ENCODE data around the gene TMEM179.
A peak's percentile ranks its signal among the peaks of the same experiment; 100 is the strongest.

Gene TMEM179

DNA sequence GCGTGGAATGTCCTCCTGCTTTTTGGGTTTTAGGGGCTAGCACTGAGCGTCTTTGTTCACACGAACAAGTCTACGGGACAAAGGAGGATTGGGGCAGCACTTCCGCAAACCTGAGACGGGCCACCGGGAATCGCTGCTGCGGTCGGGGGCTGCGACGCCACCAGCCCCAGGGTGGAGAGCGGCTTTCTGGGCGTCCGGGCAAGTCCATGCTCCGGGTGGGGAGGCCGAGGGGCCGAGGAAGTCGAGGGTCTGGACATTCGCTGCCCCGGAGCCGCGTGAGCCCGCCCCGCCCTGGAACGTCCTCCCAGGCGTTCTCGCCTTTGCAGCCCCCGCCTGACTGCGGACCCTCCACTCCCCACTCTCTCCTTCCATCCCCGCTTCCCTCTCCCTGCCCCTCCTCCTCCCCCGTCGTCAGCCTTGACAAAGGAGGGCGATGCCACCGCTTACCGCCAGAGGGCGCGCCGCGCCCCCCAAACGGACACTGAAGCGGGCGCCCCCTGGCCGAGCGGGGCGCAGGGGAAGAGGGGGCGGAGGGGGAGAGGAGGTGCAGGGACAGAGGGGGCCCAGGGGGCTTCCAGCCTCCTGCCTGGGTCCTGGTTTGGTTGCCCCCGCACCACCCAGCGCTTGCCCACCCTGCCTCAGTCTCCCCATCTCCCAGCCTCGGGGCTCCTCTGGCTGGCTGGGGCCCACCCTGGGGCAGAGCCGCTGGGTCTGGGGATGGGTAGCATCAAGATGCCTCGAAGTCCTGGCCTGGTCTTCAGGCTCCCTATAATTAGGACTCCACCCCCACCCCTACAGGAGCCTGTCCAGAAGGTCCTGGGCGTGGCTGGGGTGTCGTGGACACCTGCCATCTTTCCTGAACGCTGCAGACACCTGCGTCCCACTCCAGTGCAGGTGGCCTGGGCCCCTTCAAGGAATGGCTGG lies 45.7 kb upstream of the TMEM179 start:
- ATAC-seq, result peak; percentile 96
- no peak for TF ChIP-seq TOX (CRISPR knock-in tag; IDR thresholded peaks at IDR 0.05; ENCODE audit: borderline replicate concordance)
- no peak for TF ChIP-seq SNAI2 (CRISPR knock-in tag; IDR thresholded peaks at IDR 0.05)
- no peak for TF ChIP-seq ZNF70 (CRISPR knock-in tag; IDR thresholded peaks at IDR 0.05)
- TF ChIP-seq PPARA (CRISPR knock-in tag; IDR thresholded peaks at IDR 0.05; ENCODE audit: borderline replicate concordance), result no peak
- no peak for TF ChIP-seq ZC3H10 (CRISPR knock-in tag; IDR thresholded peaks at IDR 0.05)
- no peak for TF ChIP-seq ZFP30 (CRISPR knock-in tag; IDR thresholded peaks at IDR 0.05)
- TF ChIP-seq ARNTL (CRISPR knock-in tag; IDR thresholded peaks at IDR 0.05; ENCODE audit: borderline replicate concordance, low read depth), result no peak

GRCh38 chr14:104647467-104648043 lies 43.0 kb upstream of the TMEM179 start:
- no peak for ATAC-seq
- no peak for TF ChIP-seq PPARA (CRISPR knock-in tag; IDR thresholded peaks at IDR 0.05; ENCODE audit: borderline replicate concordance)
- no peak for TF ChIP-seq ZNF70 (CRISPR knock-in tag; IDR thresholded peaks at IDR 0.05)
- no peak for TF ChIP-seq TOX (CRISPR knock-in tag; IDR thresholded peaks at IDR 0.05; ENCODE audit: borderline replicate concordance)
- TF ChIP-seq, protein P1, sequence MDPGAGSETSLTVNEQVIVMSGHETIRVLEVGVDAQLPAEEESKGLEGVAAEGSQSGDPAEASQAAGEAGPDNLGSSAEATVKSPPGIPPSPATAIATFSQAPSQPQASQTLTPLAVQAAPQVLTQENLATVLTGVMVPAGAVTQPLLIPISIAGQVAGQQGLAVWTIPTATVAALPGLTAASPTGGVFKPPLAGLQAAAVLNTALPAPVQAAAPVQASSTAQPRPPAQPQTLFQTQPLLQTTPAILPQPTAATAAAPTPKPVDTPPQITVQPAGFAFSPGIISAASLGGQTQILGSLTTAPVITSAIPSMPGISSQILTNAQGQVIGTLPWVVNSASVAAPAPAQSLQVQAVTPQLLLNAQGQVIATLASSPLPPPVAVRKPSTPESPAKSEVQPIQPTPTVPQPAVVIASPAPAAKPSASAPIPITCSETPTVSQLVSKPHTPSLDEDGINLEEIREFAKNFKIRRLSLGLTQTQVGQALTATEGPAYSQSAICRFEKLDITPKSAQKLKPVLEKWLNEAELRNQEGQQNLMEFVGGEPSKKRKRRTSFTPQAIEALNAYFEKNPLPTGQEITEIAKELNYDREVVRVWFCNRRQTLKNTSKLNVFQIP (CRISPR knock-in tag; IDR thresholded peaks at IDR 0.05; ENCODE audit: borderline replicate concordance, low read depth), result no peak
- TF ChIP-seq ZFP30 (CRISPR knock-in tag; IDR thresholded peaks at IDR 0.05), result no peak
- no peak for TF ChIP-seq GLIS3 (CRISPR knock-in tag; IDR thresholded peaks at IDR 0.05)
- TF ChIP-seq ARNTL (CRISPR knock-in tag; IDR thresholded peaks at IDR 0.05; ENCODE audit: borderline replicate concordance, low read depth), result no peak
- TF ChIP-seq, protein P2, sequence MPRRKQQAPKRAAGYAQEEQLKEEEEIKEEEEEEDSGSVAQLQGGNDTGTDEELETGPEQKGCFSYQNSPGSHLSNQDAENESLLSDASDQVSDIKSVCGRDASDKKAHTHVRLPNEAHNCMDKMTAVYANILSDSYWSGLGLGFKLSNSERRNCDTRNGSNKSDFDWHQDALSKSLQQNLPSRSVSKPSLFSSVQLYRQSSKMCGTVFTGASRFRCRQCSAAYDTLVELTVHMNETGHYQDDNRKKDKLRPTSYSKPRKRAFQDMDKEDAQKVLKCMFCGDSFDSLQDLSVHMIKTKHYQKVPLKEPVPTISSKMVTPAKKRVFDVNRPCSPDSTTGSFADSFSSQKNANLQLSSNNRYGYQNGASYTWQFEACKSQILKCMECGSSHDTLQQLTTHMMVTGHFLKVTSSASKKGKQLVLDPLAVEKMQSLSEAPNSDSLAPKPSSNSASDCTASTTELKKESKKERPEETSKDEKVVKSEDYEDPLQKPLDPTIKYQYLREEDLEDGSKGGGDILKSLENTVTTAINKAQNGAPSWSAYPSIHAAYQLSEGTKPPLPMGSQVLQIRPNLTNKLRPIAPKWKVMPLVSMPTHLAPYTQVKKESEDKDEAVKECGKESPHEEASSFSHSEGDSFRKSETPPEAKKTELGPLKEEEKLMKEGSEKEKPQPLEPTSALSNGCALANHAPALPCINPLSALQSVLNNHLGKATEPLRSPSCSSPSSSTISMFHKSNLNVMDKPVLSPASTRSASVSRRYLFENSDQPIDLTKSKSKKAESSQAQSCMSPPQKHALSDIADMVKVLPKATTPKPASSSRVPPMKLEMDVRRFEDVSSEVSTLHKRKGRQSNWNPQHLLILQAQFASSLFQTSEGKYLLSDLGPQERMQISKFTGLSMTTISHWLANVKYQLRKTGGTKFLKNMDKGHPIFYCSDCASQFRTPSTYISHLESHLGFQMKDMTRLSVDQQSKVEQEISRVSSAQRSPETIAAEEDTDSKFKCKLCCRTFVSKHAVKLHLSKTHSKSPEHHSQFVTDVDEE (CRISPR knock-in tag; IDR thresholded peaks at IDR 0.05), result no peak
- TF ChIP-seq ESRRG (CRISPR knock-in tag; IDR thresholded peaks at IDR 0.05), result no peak
- no peak for TF ChIP-seq BACH2 (CRISPR knock-in tag; IDR thresholded peaks at IDR 0.05; ENCODE audit: borderline replicate concordance)
- no peak for TF ChIP-seq ZNF565 (CRISPR knock-in tag; conservative IDR thresholded peaks at IDR 0.05; ENCODE audit: low read depth)
- TF ChIP-seq CREB5 (CRISPR knock-in tag; IDR thresholded peaks at IDR 0.05; ENCODE audit: low read depth), result no peak
- no peak for TF ChIP-seq ZNF8 (CRISPR knock-in tag; IDR thresholded peaks at IDR 0.05)

GRCh38 chr14:104644656-104645378 lies 40.2 kb upstream of the TMEM179 start:
- TF ChIP-seq ESRRG (CRISPR knock-in tag; IDR thresholded peaks at IDR 0.05) (no peak), CSRNP3 (CRISPR knock-in tag; IDR thresholded peaks at IDR 0.05) (no peak), ZNF565 (CRISPR knock-in tag; conservative IDR thresholded peaks at IDR 0.05; ENCODE audit: low read depth) (no peak)
- ATAC-seq, result no peak

DNA sequence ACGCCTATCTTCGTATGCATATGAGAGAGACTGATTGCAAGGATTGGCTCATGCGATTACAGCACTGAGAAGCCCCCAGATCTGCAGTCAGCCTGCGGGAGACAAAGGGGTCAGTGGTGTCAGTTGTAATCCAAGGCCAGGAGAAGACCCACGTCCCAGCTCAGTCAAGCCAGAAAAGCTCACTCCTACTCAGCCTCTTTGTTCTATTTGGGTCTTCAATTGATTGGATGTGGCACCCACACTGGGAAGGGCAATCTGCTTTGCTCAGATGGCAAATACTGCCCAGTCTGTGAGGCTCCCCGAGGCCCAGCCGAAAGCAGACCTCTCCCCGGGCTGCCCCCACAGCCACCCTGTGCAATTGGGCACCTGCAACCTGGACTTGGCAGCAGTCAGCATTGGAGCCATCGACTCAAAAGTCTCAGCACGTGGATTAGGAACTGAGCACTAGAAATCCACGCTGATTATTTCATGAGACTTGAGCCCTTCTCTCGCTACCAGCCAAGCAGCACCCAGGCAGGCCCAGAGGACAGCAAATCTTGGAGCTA lies 39.6 kb upstream of the TMEM179 start:
- ATAC-seq, result no peak
- no peak for TF ChIP-seq CSRNP3 (CRISPR knock-in tag; IDR thresholded peaks at IDR 0.05)
- no peak for TF ChIP-seq TCF4 (CRISPR knock-in tag; IDR thresholded peaks at IDR 0.05; ENCODE audit: borderline replicate concordance)
- TF ChIP-seq GLIS3 (CRISPR knock-in tag; IDR thresholded peaks at IDR 0.05), result no peak
- TF ChIP-seq ESRRG (CRISPR knock-in tag; IDR thresholded peaks at IDR 0.05), result no peak
- TF ChIP-seq, protein P2 (CRISPR knock-in tag; IDR thresholded peaks at IDR 0.05), result no peak
- no peak for TF ChIP-seq ZFP30 (CRISPR knock-in tag; IDR thresholded peaks at IDR 0.05)
- TF ChIP-seq, protein P1 (CRISPR knock-in tag; IDR thresholded peaks at IDR 0.05; ENCODE audit: borderline replicate concordance, low read depth), result no peak

All from SK-N-SH treated with all-trans-retinoic acid at 6 μM for 48 hours (cell line).